Aorta (tissue), 5 donors: Measurements from ENCODE around the gene CUL2. TPM values are rescaled to one million over a fixed set of nuclear protein-coding genes. Genes with fewer than 3 reads are reported as not detected.

Source experiments
- ATAC-seq: fragments of 200-7000 bp; cut with Tn5 transposase; one replicate; pipeline ENCODE4 v1.9.1; 2022; ENCODE audit warnings: moderate library complexity; ENCODE audit not compliant: low FRiP score
- DNase-seq, 2 donors: peaks; one replicate each; pipeline ENCODE4 v3.0.0-alpha.2; 2020
- H3K27ac ChIP-seq, 2 donors: one replicate each; pipeline ENCODE4 v1.5.1; 2013; ENCODE audit warnings: low read length in 2 of 2, mild to moderate bottlenecking in 2 of 2, moderate library complexity in 2 of 2, control low read depth in 1 of 2, inconsistent platforms in 1 of 2, low read depth in 1 of 2
- H3K27me3 ChIP-seq, 2 donors: one replicate each; pipeline ENCODE4 v1.6.1; 2013; ENCODE audit warnings: control low read depth in 1 of 2, low read length in 1 of 2, mild to moderate bottlenecking in 1 of 2, moderate library complexity in 1 of 2; ENCODE audit not compliant: insufficient read depth in 2 of 2, control insufficient read depth in 1 of 2
- H3K36me3 ChIP-seq, 2 donors: one replicate each; pipeline ENCODE4 v1.6.1; 2013; ENCODE audit warnings: control low read depth in 1 of 2, low read length in 1 of 2, mild to moderate bottlenecking in 1 of 2; ENCODE audit not compliant: insufficient read depth in 2 of 2, control insufficient read depth in 1 of 2
- H3K4me1 ChIP-seq, 2 donors: one replicate each; pipeline ENCODE4 v1.6.1; 2013; ENCODE audit warnings: low read length in 2 of 2, control low read depth in 1 of 2, mild to moderate bottlenecking in 1 of 2, moderate library complexity in 1 of 2; ENCODE audit not compliant: insufficient read depth in 2 of 2, control insufficient read depth in 1 of 2
- H3K4me3 ChIP-seq, 2 donors: one replicate each; pipeline ENCODE4 v1.5.1; 2013; ENCODE audit warnings: low read length in 2 of 2, control low read depth in 1 of 2, mild to moderate bottlenecking in 1 of 2
- H3K9me3 ChIP-seq: one replicate; pipeline ENCODE4 v1.6.1; 2013; ENCODE audit warnings: mild to moderate bottlenecking, low read length; ENCODE audit not compliant: control insufficient read depth
- WGBS, 2 donors: extraction: QIAGEN DNeasy Blood & Tissue Kit; methylation state at CpG; one replicate each; pipeline ENCODE4 v1.1.7; 2013; 5-methylcytosine and 5-hydroxymethylcytosine counted together
- intact Hi-C, 2 donors: fragments of 100-400 bp; cut with DNase I; formaldehyde crosslinking; loops; one replicate each; pipeline versions ENCODE4 v1.14.2 to v1.15.0; 2022
- microRNA-seq, 2 donors: library from miRNA; unstranded; fragments of <30 nt; microRNA quantifications; one replicate each; pipeline ENCODE4 v1.2.0, GENCODE V29; 2020
- polyA plus RNA-seq, 2 donors: library from polyadenylated mRNA; stranded (reverse); fragments of 200-250 nt; gene quantifications; one replicate each; pipeline ENCODE4 v1.2.3, GENCODE V29; 2013
- total RNA-seq, 2 donors: library from RNA; stranded (reverse); fragmentation: NEBNext Ultra II Directional; extraction: Animal tissue kit (Norgen Biotek cat#: 25700); gene quantifications; one replicate each; pipeline ENCODE4 v1.2.1, GENCODE V29; 2021
- donor health status: healthy with polysubstance abuse.
- donor health status: Bipolar disorder and iron deficiency.
- donor health status: DM: no; HTN: no; CAD: no.
- donor health status: DM: no; HTN: no; CAD: no.
- donor health status: DM: yes; HTN: yes; CAD: no.

The CUL2 gene
- total and polyA plus RNA-seq, 4 donors = 10.0 to 28.1 (median 19.3) TPM

GRCh38 chr10:34966451-34966850 lies 123.7 kb downstream of the CUL2 start:
- DNase-seq (peak in 1 of 2 donors; percentile 16), ATAC-seq (no peak)
- WGBS, 2 donors = 93% methylated on average over 5 of the region's 5 CpGs
- H3K4me1 ChIP-seq = no peaks in the 10 kb centered on the region
- no peaks in the 10 kb centered on the region for H3K36me3 ChIP-seq
- H3K27me3 ChIP-seq = no peaks in the 10 kb centered on the region
- H3K9me3 ChIP-seq = no peaks in the 10 kb centered on the region
- H3K4me3 ChIP-seq = no peak overlapping the region
- intact Hi-C loops = no loop called here
- H3K27ac ChIP-seq = no peak overlapping the region

- no peaks in the 10 kb centered on the region for H3K27me3 ChIP-seq
- peak in 1 of 2 donors; percentile 64 for DNase-seq
- H3K27ac ChIP-seq = no peak overlapping the region
- H3K4me3 ChIP-seq = no peak overlapping the region
- H3K4me1 ChIP-seq = no peaks in the 10 kb centered on the region
- H3K36me3 ChIP-seq = no peaks in the 10 kb centered on the region
- 94% methylated on average over 5 of the region's 5 CpGs for WGBS, 2 donors
- H3K9me3 ChIP-seq = no peaks in the 10 kb centered on the region
- intact Hi-C loops = no loop called here
- ATAC-seq = no peak
Measured at GRCh38 chr10:34966040-34966439, 124.1 kb downstream of the CUL2 start.

- Histone ChIP-seq H3K4me1 (no peaks in the 10 kb centered on the region), H3K9me3 (no peaks in the 10 kb centered on the region), H3K36me3 (no peaks in the 10 kb centered on the region), H3K4me3 (no peak overlapping the region), H3K27me3 (no peaks in the 10 kb centered on the region), H3K27ac (no peak overlapping the region)
- ATAC-seq (no peak), DNase-seq (peak in 1 of 2 donors; percentile 5)
- intact Hi-C loops = no loop called here
- 94 to 98% methylated on average over 13 of the region's 13 CpGs for WGBS, 2 donors
Measured at GRCh38 chr10:34964166-34964800, 125.9 kb downstream of the CUL2 start.

GRCh38 chr10:34962866-34963265 lies 127.3 kb downstream of the CUL2 start:
- Histone ChIP-seq H3K4me1 (no peaks in the 10 kb centered on the region), H3K9me3 (no peaks in the 10 kb centered on the region), H3K36me3 (no peaks in the 10 kb centered on the region), H3K4me3 (no peak overlapping the region), H3K27me3 (no peaks in the 10 kb centered on the region), H3K27ac (no peak overlapping the region)
- ATAC-seq = no peak
- 83 to 87% methylated on average over 2 of the region's 2 CpGs for WGBS, 2 donors
- intact Hi-C loops = no loop called here
- DNase-seq = peak in 1 of 2 donors; percentile 1

GRCh38 chr10:34960983-34961382 lies 129.2 kb downstream of the CUL2 start:
- DNase-seq = peak in 1 of 2 donors; percentile 2
- H3K4me3 ChIP-seq = no peak overlapping the region
- ATAC-seq = no peak
- H3K36me3 ChIP-seq = no peaks in the 10 kb centered on the region
- no peaks in the 10 kb centered on the region for H3K9me3 ChIP-seq
- H3K4me1 ChIP-seq = no peaks in the 10 kb centered on the region
- no peaks in the 10 kb centered on the region for H3K27me3 ChIP-seq
- H3K27ac ChIP-seq = no peak overlapping the region
- 70 to 73% methylated on average over 8 of the region's 8 CpGs for WGBS, 2 donors
- intact Hi-C loops = no loop called here

- DNase-seq = no peak
Measured at GRCh38 chr10:34959786-34960185, 130.4 kb downstream of the CUL2 start.

GRCh38 chr10:34959321-34959720 lies 130.8 kb downstream of the CUL2 start:
- H3K9me3 ChIP-seq = no peaks in the 10 kb centered on the region
- no peak overlapping the region for H3K27ac ChIP-seq
- no peak overlapping the region for H3K4me3 ChIP-seq
- DNase-seq (no peak), ATAC-seq (no peak)
- no peaks in the 10 kb centered on the region for H3K36me3 ChIP-seq
- intact Hi-C loops = no loop called here
- no peaks in the 10 kb centered on the region for H3K27me3 ChIP-seq
- 80 to 82% methylated on average over 9 of the region's 9 CpGs for whole genome bisulfite sequencing, 2 donors
- no peaks in the 10 kb centered on the region for H3K4me1 ChIP-seq

More at GRCh38 chr10:34959786-34960185, 130.4 kb downstream of the CUL2 start:
- Histone ChIP-seq H3K27ac (no peak overlapping the region), H3K36me3 (no peaks in the 10 kb centered on the region), H3K4me1 (no peaks in the 10 kb centered on the region), H3K9me3 (no peaks in the 10 kb centered on the region), H3K27me3 (no peaks in the 10 kb centered on the region), H3K4me3 (no peak overlapping the region)
- 70 to 72% methylated on average over 4 of the region's 4 CpGs for WGBS, 2 donors
- ATAC-seq = no peak
- intact Hi-C loops = no loop called here

Small RNAs within 50 kb of the gene (microRNA-seq; reads per million reads assigned to microRNA genes)
- gene MIR3611 = 0 reads per million in 2 donors

Other genes starting within 250 kb of the CUL2 start
- 10 to 100 TPM; 42.5 to 52.0 TPM for gene CREM, start 36.5 kb upstream of the CUL2 start, total RNA-seq
- gene CREM, start 36.5 kb upstream of the CUL2 start, polyA plus RNA-seq = 10 to 100 TPM; 38.9 to 71.5 TPM
- 10 to 100 TPM; 71.9 to 95.9 TPM for gene CCNY, start 246.2 kb upstream of the CUL2 start, total RNA-seq
- 10 to 100 TPM; 25.5 to 36.8 TPM for gene CCNY, start 246.2 kb upstream of the CUL2 start, polyA plus RNA-seq